GM19468 (cell line): ENCODE results near the gene ANKRD36B.
"Not testable (repeated sequence)": the region's sequence is repeated elsewhere in the genome, so short reads cannot be mapped to it uniquely, and the experiment has no call there.

ENCODE experiments used
- ATAC-seq: cut with Tn5 transposase; IDR thresholded peaks from one replicate; pipeline ENCODE4 v1.9.1; 2021; ENCODE audit warnings: mild to moderate bottlenecking, moderate library complexity, moderate number of reproducible peaks; ENCODE audit not compliant: unreplicated experiment; ENCODE audit errors: extremely low read depth

The ANKRD36B gene

GRCh38 chr2:97552406-97552805 is 37.3 kb downstream of the ANKRD36B start:
- ATAC-seq: not testable (repeated sequence)

- not testable (repeated sequence) for ATAC-seq
Observed at GRCh38 chr2:97550498-97550897, 39.2 kb downstream of the ANKRD36B start.

- not testable (repeated sequence) for ATAC-seq
Observed at GRCh38 chr2:97549058-97549457, 40.6 kb downstream of the ANKRD36B start.

- not testable (repeated sequence) for ATAC-seq
Observed at GRCh38 chr2:97548536-97548935, 41.1 kb downstream of the ANKRD36B start.

GRCh38 chr2:97546711-97547110 is 43.0 kb downstream of the ANKRD36B start:
- no peak for ATAC-seq

GRCh38 chr2:97544911-97545310 is 44.8 kb downstream of the ANKRD36B start:
- not testable (repeated sequence) for ATAC-seq

- not testable (repeated sequence) for ATAC-seq
Observed at GRCh38 chr2:97525904-97526303, 63.8 kb downstream of the ANKRD36B start.

- not testable (repeated sequence) for ATAC-seq
Observed at GRCh38 chr2:97523816-97524215, 65.9 kb downstream of the ANKRD36B start.

- not testable (repeated sequence) for ATAC-seq
Observed at GRCh38 chr2:97522916-97523555, 66.6 kb downstream of the ANKRD36B start.

- not testable (repeated sequence) for ATAC-seq
Observed at GRCh38 chr2:97495651-97496050, 94.0 kb downstream of the ANKRD36B start.

- ATAC-seq: not testable (repeated sequence)
Observed at GRCh38 chr2:97490141-97490540, 99.5 kb downstream of the ANKRD36B start.
